ENCODE data around the gene ELL2. TPM values are rescaled to one million over a fixed set of nuclear protein-coding genes. Genes with fewer than 3 reads are reported as not detected.

Gene ELL2
- polyA plus RNA-seq, 3 donors = 3.1 to 8.1 (median 5.8) TPM

GRCh38 chr5:95969055-95969454, 7.4 kb upstream of the ELL2 start:
- Histone ChIP-seq H3K27ac (ENCODE audit: low read depth in 1 of 2, low read length in 2 of 2) (peak overlapping the region in 1 of 2 donors; percentile 27), H4K20me1 (ENCODE audit: insufficient read depth, low read length) (no peaks in the 10 kb centered on the region), H3K27me3 (ENCODE audit: control insufficient read depth in 2 of 2, insufficient read depth in 2 of 2, low read length in 2 of 2) (no peaks in the 10 kb centered on the region), H3K9me3 (replicated peaks in 1 of 2; ENCODE audit: control insufficient read depth in 1 of 2, insufficient read depth in 1 of 2, low read length in 2 of 2) (no peaks in the 10 kb centered on the region), H3K36me3 (replicated peaks in 1 of 2; ENCODE audit: control insufficient read depth in 1 of 2, insufficient read depth in 2 of 2, low read length in 2 of 2) (no peaks in the 10 kb centered on the region), H3K4me3 (replicated peaks in 1 of 3; ENCODE audit: low read depth in 2 of 3, low read length in 3 of 3) (no peak overlapping the region), H3K4me1 (ENCODE audit: control insufficient read depth in 1 of 2, insufficient read depth in 2 of 2, low read length in 2 of 2) (peaks cover 11% of the 10 kb centered on the region in 2 donors), H3K4me2 (replicated peaks; ENCODE audit: extremely low read depth, low read length, poor library complexity, severe bottlenecking) (no peak overlapping the region), H3K79me2 (ENCODE audit: insufficient read depth, low read length) (no peaks in the 10 kb centered on the region), H3K9ac (ENCODE audit: insufficient read depth, low read length, poor library complexity, severe bottlenecking) (no peak overlapping the region), H2AFZ (ENCODE audit: insufficient read depth, low read depth, low read length, poor library complexity, severe bottlenecking) (no peak overlapping the region)
- WGBS (ENCODE audit: insufficient coverage) = 96% methylated on average over 5 of the region's 5 CpGs
- no peaks in the 10 kb centered on the region for H3K27me3 Mint-ChIP-seq (ENCODE audit: low read depth in 3 of 3)
- no peaks in the 10 kb centered on the region for H3K36me3 Mint-ChIP-seq
- DNase-seq = no peak
- intact Hi-C loops (cut with micrococcal nuclease) = loop anchor here in 1 of 2 donors (10.0 kb wide), 1 partner anchor 366 kb away; no protein-coding TSS in a partner anchor
- no peak overlapping the region for H3K4me3 Mint-ChIP-seq
- TF ChIP-seq, protein P1, sequence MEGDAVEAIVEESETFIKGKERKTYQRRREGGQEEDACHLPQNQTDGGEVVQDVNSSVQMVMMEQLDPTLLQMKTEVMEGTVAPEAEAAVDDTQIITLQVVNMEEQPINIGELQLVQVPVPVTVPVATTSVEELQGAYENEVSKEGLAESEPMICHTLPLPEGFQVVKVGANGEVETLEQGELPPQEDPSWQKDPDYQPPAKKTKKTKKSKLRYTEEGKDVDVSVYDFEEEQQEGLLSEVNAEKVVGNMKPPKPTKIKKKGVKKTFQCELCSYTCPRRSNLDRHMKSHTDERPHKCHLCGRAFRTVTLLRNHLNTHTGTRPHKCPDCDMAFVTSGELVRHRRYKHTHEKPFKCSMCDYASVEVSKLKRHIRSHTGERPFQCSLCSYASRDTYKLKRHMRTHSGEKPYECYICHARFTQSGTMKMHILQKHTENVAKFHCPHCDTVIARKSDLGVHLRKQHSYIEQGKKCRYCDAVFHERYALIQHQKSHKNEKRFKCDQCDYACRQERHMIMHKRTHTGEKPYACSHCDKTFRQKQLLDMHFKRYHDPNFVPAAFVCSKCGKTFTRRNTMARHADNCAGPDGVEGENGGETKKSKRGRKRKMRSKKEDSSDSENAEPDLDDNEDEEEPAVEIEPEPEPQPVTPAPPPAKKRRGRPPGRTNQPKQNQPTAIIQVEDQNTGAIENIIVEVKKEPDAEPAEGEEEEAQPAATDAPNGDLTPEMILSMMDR (IDR thresholded peaks at IDR 0.05) = no peak
- H3K27ac Mint-ChIP-seq = no peak overlapping the region
- H3K4me1 Mint-ChIP-seq = no peaks in the 10 kb centered on the region
- peaks cover 0 to 8% (median 2%) of the 10 kb centered on the region in 7 donors for H3K9me3 Mint-ChIP-seq

DNA sequence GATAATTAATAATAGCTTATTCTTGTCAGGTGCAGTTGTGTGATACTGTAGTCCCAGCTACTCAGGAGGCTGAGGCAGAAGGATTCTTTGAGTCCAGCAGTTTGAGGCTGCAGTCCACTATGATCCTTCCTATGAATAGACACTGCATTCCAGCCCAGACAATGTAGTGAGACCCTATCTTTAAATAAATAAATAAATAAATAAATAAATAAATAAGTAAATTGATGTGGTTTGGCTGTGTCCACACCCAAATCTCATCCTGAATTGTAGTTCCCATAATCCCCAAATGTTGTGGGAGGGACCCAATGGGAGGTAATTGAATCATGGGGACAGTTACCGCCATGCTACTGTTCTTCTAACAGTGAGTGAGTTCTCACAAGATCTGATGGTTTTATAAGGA, 5.6 kb upstream of the ELL2 start:
- DNase-seq = no peak
- no peaks in the 10 kb centered on the region for H3K27me3 ChIP-seq (ENCODE audit: control insufficient read depth in 2 of 2, insufficient read depth in 2 of 2, low read length in 2 of 2)
- H3K4me3 ChIP-seq (replicated peaks in 1 of 3; ENCODE audit: low read depth in 2 of 3, low read length in 3 of 3) = no peak overlapping the region
- H3K9ac ChIP-seq (ENCODE audit: insufficient read depth, low read length, poor library complexity, severe bottlenecking) = no peak overlapping the region
- Mint-ChIP-seq H3K4me3 (no peak overlapping the region), H3K9me3 (peaks cover 0 to 4% (median under 1%) of the 10 kb centered on the region in 7 donors), H3K36me3 (no peaks in the 10 kb centered on the region), H3K27me3 (ENCODE audit: low read depth in 3 of 3) (peaks cover 1 to 6% (median 6%) of the 10 kb centered on the region in 3 donors), H3K4me1 (peaks cover 6% of the 10 kb centered on the region), H3K27ac (no peak overlapping the region)
- H4K20me1 ChIP-seq (ENCODE audit: insufficient read depth, low read length) = no peaks in the 10 kb centered on the region
- H3K36me3 ChIP-seq (replicated peaks in 1 of 2; ENCODE audit: control insufficient read depth in 1 of 2, insufficient read depth in 2 of 2, low read length in 2 of 2) = no peaks in the 10 kb centered on the region
- H3K27ac ChIP-seq (ENCODE audit: low read depth in 1 of 2, low read length in 2 of 2) = no peak overlapping the region
- H2AFZ ChIP-seq (ENCODE audit: insufficient read depth, low read depth, low read length, poor library complexity, severe bottlenecking) = no peak overlapping the region
- TF ChIP-seq, protein P1 (IDR thresholded peaks at IDR 0.05) = no peak
- H3K4me1 ChIP-seq (ENCODE audit: control insufficient read depth in 1 of 2, insufficient read depth in 2 of 2, low read length in 2 of 2) = peaks cover 17% of the 10 kb centered on the region in 2 donors
- no peaks in the 10 kb centered on the region for H3K9me3 ChIP-seq (replicated peaks in 1 of 2; ENCODE audit: control insufficient read depth in 1 of 2, insufficient read depth in 1 of 2, low read length in 2 of 2)
- intact Hi-C loops (cut with micrococcal nuclease) = loop anchor here in 1 of 2 donors (10.0 kb wide), 1 partner anchor 368 kb away; no protein-coding TSS in a partner anchor
- WGBS (ENCODE audit: insufficient coverage) = 100% methylated on average over 1 of the region's 1 CpG
- no peaks in the 10 kb centered on the region for H3K79me2 ChIP-seq (ENCODE audit: insufficient read depth, low read length)
- no peak overlapping the region for H3K4me2 ChIP-seq (replicated peaks; ENCODE audit: extremely low read depth, low read length, poor library complexity, severe bottlenecking)
